ENCODE measurements around the gene RAB11FIP3.
"Not testable (repeated sequence)": the region's sequence is repeated elsewhere in the genome, so short reads cannot be mapped to it uniquely, and the experiment has no call there.

- not testable (repeated sequence) for TF ChIP-seq CTCF, POLR2AphosphoS5 (IDR thresholded peaks at IDR 0.05)
These were observed 44.0 kb downstream of the RAB11FIP3 start for GRCh38 chr16:469459-469858.

Data from breast epithelium (tissue), 3 donors.